HepG2 (cell line): ENCODE results near the gene SNRNP25. TPM values are rescaled to one million over a fixed set of nuclear protein-coding genes. Genes with fewer than 3 reads are reported as not detected.

Source experiments
- AKAP8 ChIP-seq: sonication (generic); formaldehyde crosslinking; IDR thresholded peaks from 2 replicates; pipeline ENCODE4 v1.5.1; 2020; ENCODE audit warnings: mild to moderate bottlenecking, missing genetic modification reagents
- ARNTL ChIP-seq: sonication (generic); formaldehyde crosslinking; IDR thresholded peaks from 2 replicates; pipeline ENCODE4 v1.4.0; 2020; ENCODE audit warnings: mild to moderate bottlenecking, missing genetic modification reagents
- ATM ChIP-seq: fragments of 450-650 bp; IDR thresholded peaks from 2 replicates; pipeline ENCODE4 v1.7.1; 2017; ENCODE audit warnings: mild to moderate bottlenecking, borderline replicate concordance
- CCDC6 ChIP-seq: sonication (generic); formaldehyde crosslinking; IDR thresholded peaks from 2 replicates; pipeline ENCODE4 v1.8.1; 2022; ENCODE audit warnings: mild to moderate bottlenecking, missing genetic modification reagents, moderate library complexity
- CREM ChIP-seq, 2 experiments: sonication (generic) in 1 of 2; formaldehyde crosslinking in 1 of 2; IDR thresholded peaks; 2 replicates each; pipeline versions ENCODE4 v1.4.0 to v1.6.1; 2016 to 2020; ENCODE audit warnings: antibody characterized with exemption in 1 of 2, mild to moderate bottlenecking in 1 of 2, missing genetic modification reagents in 1 of 2
- FOXK2 ChIP-seq: fragments of 450-650 bp; IDR thresholded peaks from 2 replicates; pipeline ENCODE4 v1.6.1; 2016
- HOXA7 ChIP-seq: sonication (generic); formaldehyde crosslinking; IDR thresholded peaks from 2 replicates; pipeline ENCODE4 v1.8.1; 2022; ENCODE audit warnings: mild to moderate bottlenecking, missing genetic modification reagents, moderate library complexity
- KLF13 ChIP-seq: sonication (generic); formaldehyde crosslinking; IDR thresholded peaks from 2 replicates; pipeline ENCODE4 v1.4.0; 2020; ENCODE audit warnings: mild to moderate bottlenecking, missing genetic modification reagents
- KLF16 ChIP-seq, 2 experiments: sonication (generic) in 1 of 2; formaldehyde crosslinking in 1 of 2; IDR thresholded peaks; 2 replicates each; pipeline versions ENCODE4 v1.6.1 to v1.8.0; 2016 to 2023; ENCODE audit warnings: missing genetic modification reagents in 2 of 2, missing compliant biosample characterization in 1 of 2
- KMT2A ChIP-seq: sonication (generic); formaldehyde crosslinking; IDR thresholded peaks from 2 replicates; pipeline ENCODE4 v1.4.0; 2020; ENCODE audit warnings: missing genetic modification reagents
- MYC ChIP-seq: sonication (generic); formaldehyde crosslinking; IDR thresholded peaks from 2 replicates; pipeline ENCODE4 v1.9.0; 2021; ENCODE audit warnings: missing genetic modification reagents, borderline replicate concordance
- TCF12 ChIP-seq, 2 experiments: fragments of 450-650 bp in 1 of 2; sonication (generic) in 1 of 2; formaldehyde crosslinking in 1 of 2; IDR thresholded peaks; 2 replicates each; pipeline versions ENCODE4 v1.6.1 to v1.8.0; 2017 to 2022; ENCODE audit warnings: antibody characterized with exemption in 1 of 2, mild to moderate bottlenecking in 1 of 2, missing genetic modification reagents in 1 of 2, moderate library complexity in 1 of 2
- TCF7 ChIP-seq: sonication (generic); IDR thresholded peaks from 2 replicates; pipeline ENCODE4 v1.6.1; 2016; ENCODE audit warnings: antibody characterized with exemption, low read depth
- TP53 ChIP-seq: sonication (generic); formaldehyde crosslinking; conservative IDR thresholded peaks from 2 replicates; pipeline ENCODE4 v1.4.0; 2020; ENCODE audit warnings: missing genetic modification reagents
- U2AF2 ChIP-seq: fragments of 200-400 bp; formaldehyde crosslinking; IDR thresholded peaks from 2 replicates; pipeline ENCODE4 v1.6.1; 2017; ENCODE audit warnings: low read depth, mild to moderate bottlenecking, low read length
- ZBTB38 ChIP-seq: sonication (generic); formaldehyde crosslinking; IDR thresholded peaks from 2 replicates; pipeline ENCODE4 v1.5.1; 2020; ENCODE audit warnings: mild to moderate bottlenecking, missing genetic modification reagents
- ZFP36L2 ChIP-seq: sonication (generic); formaldehyde crosslinking; IDR thresholded peaks from 2 replicates; pipeline ENCODE4 v1.4.0; 2020; ENCODE audit warnings: missing genetic modification reagents
- ZFP62 ChIP-seq: sonication (generic); formaldehyde crosslinking; IDR thresholded peaks from 2 replicates; pipeline ENCODE4 v1.4.0; 2020; ENCODE audit warnings: missing genetic modification reagents
- ZFP90 ChIP-seq: sonication (generic); formaldehyde crosslinking; IDR thresholded peaks from 2 replicates; pipeline ENCODE4 v1.8.0; 2022; ENCODE audit warnings: missing genetic modification reagents, mild to moderate bottlenecking, inconsistent platforms, borderline replicate concordance
- ZNF549 ChIP-seq: sonication (generic); formaldehyde crosslinking; IDR thresholded peaks from 2 replicates; pipeline ENCODE4 v1.5.0; 2020; ENCODE audit warnings: missing genetic modification reagents
- ZNF558 ChIP-seq: sonication (generic); formaldehyde crosslinking; IDR thresholded peaks from 2 replicates; pipeline ENCODE4 v1.9.0; 2022; ENCODE audit warnings: mild to moderate bottlenecking, missing genetic modification reagents, borderline replicate concordance
- ZNF644 ChIP-seq: IDR thresholded peaks from 2 replicates; pipeline ENCODE4 v1.6.1; 2016; ENCODE audit warnings: low read depth
- ZNF775 ChIP-seq: sonication (generic); formaldehyde crosslinking; IDR thresholded peaks from 2 replicates; pipeline ENCODE4 v1.4.0; 2020; ENCODE audit warnings: missing genetic modification reagents, mild to moderate bottlenecking, moderate library complexity, borderline replicate concordance
- ZNF780A ChIP-seq: sonication (generic); formaldehyde crosslinking; IDR thresholded peaks from 2 replicates; pipeline ENCODE4 v1.8.0; 2022; ENCODE audit warnings: mild to moderate bottlenecking, missing genetic modification reagents, moderate library complexity
- ZSCAN21 ChIP-seq: sonication (generic); formaldehyde crosslinking; IDR thresholded peaks from 2 replicates; pipeline ENCODE4 v1.8.0; 2022; ENCODE audit warnings: mild to moderate bottlenecking, missing genetic modification reagents, moderate library complexity, borderline replicate concordance
- polyA plus RNA-seq, 8 experiments: library from polyadenylated mRNA; depleted of rRNA in 3 of 8; stranded (reverse) in 7 of 8; unstranded in 1 of 8; fragments of >200 nt; fragmentation: Illumina TruSeq in 4 of 8; extraction: Trizol in 4 of 8; gene quantifications; 2 replicates each; pipeline versions ENCODE4 v1.2.1 to v1.2.3, GENCODE V29; 2011 to 2016; ENCODE audit warnings: low read depth in 4 of 8, missing spikeins in 1 of 8, mixed read lengths in 1 of 8; ENCODE audit not compliant: insufficient read depth in 1 of 8
- total RNA-seq, 5 experiments: library from RNA; depleted of rRNA; stranded (reverse); fragments of >200 nt; fragmentation: Illumina TruSeq; extraction: Trizol; gene quantifications; 2 replicates each; pipeline ENCODE4 v1.2.3, GENCODE V29; 2016; ENCODE audit warnings: low read depth in 1 of 5
- TF ChIP-seq, protein P1 (sequence below): IDR thresholded peaks from 2 replicates; pipeline ENCODE4 v1.6.1; 2016
- TF ChIP-seq, protein P2 (sequence below): sonication (generic); formaldehyde crosslinking; IDR thresholded peaks from 2 replicates; pipeline ENCODE4 v1.5.0; 2020; ENCODE audit warnings: mild to moderate bottlenecking, missing genetic modification reagents

The SNRNP25 gene
- total and polyA plus RNA-seq, 2 of the 13 experiments (the other 11 are each of a cell fraction or from before 2014, with no cell fraction given), result 34.1 to 97.4 TPM

DNA sequence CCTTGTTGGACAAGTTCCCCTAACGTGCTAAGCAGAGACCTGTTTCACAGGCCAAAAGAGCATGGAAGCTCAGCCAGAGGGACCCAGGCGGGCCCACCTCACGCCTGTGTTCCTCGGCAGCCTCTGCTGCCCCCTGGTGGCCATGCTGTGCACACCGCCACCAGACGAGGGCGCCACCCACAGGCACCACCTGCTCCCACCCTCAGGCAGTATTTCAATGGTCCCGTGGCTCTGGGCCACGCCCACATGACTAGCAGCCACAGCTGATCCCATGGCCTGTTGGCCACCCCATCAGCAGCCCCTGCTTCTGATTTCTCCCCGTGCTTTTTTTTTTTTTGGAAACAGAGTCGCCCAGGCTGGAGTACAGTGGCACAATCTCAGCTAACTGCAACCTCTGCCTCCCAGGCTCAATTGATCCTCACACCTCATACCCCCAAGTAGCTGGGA is 43.3 kb downstream of the SNRNP25 start (continued):
- no peak for TF ChIP-seq FOXK2
- TF ChIP-seq ZFP36L2 (CRISPR knock-in tag), result no peak
- TF ChIP-seq HOXA7 (CRISPR knock-in tag), result no peak
- TF ChIP-seq CCDC6 (CRISPR knock-in tag), result no peak
- no peak for TF ChIP-seq ZNF780A (CRISPR knock-in tag)
- no peak for TF ChIP-seq ZNF558
- TF ChIP-seq ZNF775 (CRISPR knock-in tag), result no peak
- no peak for TF ChIP-seq KMT2A (CRISPR knock-in tag)
- TF ChIP-seq ARNTL (CRISPR knock-in tag), result no peak; the same call in 1 of the 2 replicates
- no peak for TF ChIP-seq TCF7
- TF ChIP-seq ATM, result no peak
- no peak for TF ChIP-seq ZSCAN21
- TF ChIP-seq TP53, result no peak
- no peak for TF ChIP-seq U2AF2
- no peak for TF ChIP-seq ZNF644 (CRISPR knock-in tag)
- TF ChIP-seq ZFP62 (CRISPR knock-in tag), result no peak
- TF ChIP-seq, protein P1, sequence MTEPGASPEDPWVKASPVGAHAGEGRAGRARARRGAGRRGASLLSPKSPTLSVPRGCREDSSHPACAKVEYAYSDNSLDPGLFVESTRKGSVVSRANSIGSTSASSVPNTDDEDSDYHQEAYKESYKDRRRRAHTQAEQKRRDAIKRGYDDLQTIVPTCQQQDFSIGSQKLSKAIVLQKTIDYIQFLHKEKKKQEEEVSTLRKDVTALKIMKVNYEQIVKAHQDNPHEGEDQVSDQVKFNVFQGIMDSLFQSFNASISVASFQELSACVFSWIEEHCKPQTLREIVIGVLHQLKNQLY, result no peak
- no peak for TF ChIP-seq ZFP90 (CRISPR knock-in tag)
- peak in 1 of 2 experiments; percentile 44; a peak in 1 of 4 replicates for TF ChIP-seq KLF16 (CRISPR knock-in tag; IDR thresholded peaks at IDR 0.05)
- TF ChIP-seq AKAP8 (CRISPR knock-in tag), result no peak
- TF ChIP-seq ZBTB38 (CRISPR knock-in tag), result peak; percentile 64
- no peak for TF ChIP-seq CREM (IDR thresholded peaks at IDR 0.05)
- TF ChIP-seq CREM (CRISPR knock-in tag; IDR thresholded peaks at IDR 0.05), result no peak
- no peak for TF ChIP-seq TCF12 (IDR thresholded peaks at IDR 0.05)
- no peak for TF ChIP-seq TCF12 (CRISPR knock-in tag; IDR thresholded peaks at IDR 0.05)
- peak; percentile 60; the same call in 1 of the 2 replicates for TF ChIP-seq MYC (CRISPR knock-in tag)
- TF ChIP-seq, protein P2, sequence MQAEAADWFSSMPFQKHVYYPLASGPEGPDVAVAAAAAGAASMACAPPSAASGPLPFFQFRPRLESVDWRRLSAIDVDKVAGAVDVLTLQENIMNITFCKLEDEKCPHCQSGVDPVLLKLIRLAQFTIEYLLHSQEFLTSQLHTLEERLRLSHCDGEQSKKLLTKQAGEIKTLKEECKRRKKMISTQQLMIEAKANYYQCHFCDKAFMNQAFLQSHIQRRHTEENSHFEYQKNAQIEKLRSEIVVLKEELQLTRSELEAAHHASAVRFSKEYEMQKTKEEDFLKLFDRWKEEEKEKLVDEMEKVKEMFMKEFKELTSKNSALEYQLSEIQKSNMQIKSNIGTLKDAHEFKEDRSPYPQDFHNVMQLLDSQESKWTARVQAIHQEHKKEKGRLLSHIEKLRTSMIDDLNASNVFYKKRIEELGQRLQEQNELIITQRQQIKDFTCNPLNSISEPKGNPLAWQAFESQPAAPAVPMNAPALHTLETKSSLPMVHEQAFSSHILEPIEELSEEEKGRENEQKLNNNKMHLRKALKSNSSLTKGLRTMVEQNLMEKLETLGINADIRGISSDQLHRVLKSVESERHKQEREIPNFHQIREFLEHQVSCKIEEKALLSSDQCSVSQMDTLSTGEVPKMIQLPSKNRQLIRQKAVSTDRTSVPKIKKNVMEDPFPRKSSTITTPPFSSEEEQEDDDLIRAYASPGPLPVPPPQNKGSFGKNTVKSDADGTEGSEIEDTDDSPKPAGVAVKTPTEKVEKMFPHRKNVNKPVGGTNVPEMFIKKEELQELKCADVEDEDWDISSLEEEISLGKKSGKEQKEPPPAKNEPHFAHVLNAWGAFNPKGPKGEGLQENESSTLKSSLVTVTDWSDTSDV (CRISPR knock-in tag), result no peak
- no peak for TF ChIP-seq KLF13 (CRISPR knock-in tag)
- no peak for TF ChIP-seq ZNF549 (CRISPR knock-in tag)
